A549 (cell line): ENCODE data around the gene TMCC3. TPM values are rescaled to one million over a fixed set of nuclear protein-coding genes. Genes with fewer than 3 reads are reported as not detected.
A peak's percentile ranks its signal among the peaks of the same experiment; 100 is the strongest.

ENCODE experiments used
- ATAC-seq, 2 experiments: fragments of 200-7000 bp in 1 of 2; fragments of >200 bp in 1 of 2; cut with Nextera tagmentation in 1 of 2; cut with Tn5 transposase in 1 of 2; 3 replicates each; pipeline versions ENCODE4 v1.8.0 to v1.9.1; 2018 to 2020; ENCODE audit warnings: mild to moderate bottlenecking in 1 of 2, moderate library complexity in 1 of 2
- CTCF ChIA-PET: fragments of 300-600 bp; sonication (Branson Sonifier 250); formaldehyde crosslinking; extraction: SDS; loops from one replicate; lab custom pipeline; 2021; ENCODE audit warnings: antibody characterized with exemption, inconsistent platforms; lab: Yijun Ruan, JAX
- POLR2A ChIA-PET: fragments of 350-600 bp; formaldehyde crosslinking; extraction: SDS; loops from one replicate; lab custom pipeline; 2021; ENCODE audit warnings: antibody characterized with exemption, inconsistent platforms; lab: Yijun Ruan, JAX
- DNase-seq, 2 experiments: peaks; one replicate each; pipeline versions ENCODE4 v3.0.0 to v3.0.0-alpha.2; 2011 to 2016; ENCODE audit warnings: low read depth in 1 of 2, low spot score in 1 of 2
- FAIRE-seq: peaks from 2 replicates; lab custom pipeline; 2011; peaks lifted over from hg19 to GRCh38; lab: Jason Lieb, UNC
- H3K27ac ChIP-seq, 2 experiments: fragments of >200 bp; sonication (Bioruptor Twin); formaldehyde crosslinking; 3 replicates each; pipeline ENCODE4 v1.5.1; 2016 to 2017
- H3K4me1 ChIP-seq: fragments of >200 bp; sonication (Bioruptor Twin); formaldehyde crosslinking; 3 replicates; pipeline ENCODE4 v1.6.1; 2016
- H3K4me2 ChIP-seq: fragments of >200 bp; sonication (Bioruptor Twin); formaldehyde crosslinking; 3 replicates; pipeline ENCODE4 v1.6.1; 2016
- H3K4me3 ChIP-seq: fragments of >200 bp; sonication (Bioruptor Twin); formaldehyde crosslinking; 3 replicates; pipeline ENCODE4 v1.5.1; 2016
- H3K9me3 ChIP-seq: fragments of >200 bp; sonication (Bioruptor Twin); formaldehyde crosslinking; 3 replicates; pipeline ENCODE4 v1.6.1; 2016
- CBX2 ChIP-seq: fragments of 200-600 bp; sonication (generic); IDR thresholded peaks from 2 replicates; pipeline ENCODE4 v1.6.1; 2016; ENCODE audit warnings: low read depth, mild to moderate bottlenecking, borderline replicate concordance
- CHD2 ChIP-seq: fragments of 150-350 bp; IDR thresholded peaks from 2 replicates; pipeline ENCODE4 v1.6.1; 2014; ENCODE audit warnings: low read length; ENCODE audit not compliant: partially characterized antibody
- EP300 ChIP-seq, 2 experiments: fragments of >200 bp; sonication (Bioruptor Twin); formaldehyde crosslinking; IDR thresholded peaks; 2 replicates in 1 of 2; 3 replicates in 1 of 2; pipeline ENCODE4 v1.6.1; 2016 to 2017
- FOSL2 ChIP-seq, 2 experiments: fragments of 450-650 bp in 1 of 2; fragments of >200 bp in 1 of 2; sonication (Bioruptor Twin) in 1 of 2; formaldehyde crosslinking; IDR thresholded peaks; 2 replicates each; pipeline versions ENCODE4 v1.5.0 to v1.6.1; 2016 to 2020; ENCODE audit warnings: mild to moderate bottlenecking in 1 of 2, moderate library complexity in 1 of 2
- FOXS1 ChIP-seq: fragments of 250-450 bp; sonication (Bioruptor Pico); IDR thresholded peaks from 2 replicates; pipeline ENCODE4 v1.5.0; 2020; ENCODE audit warnings: mild to moderate bottlenecking, moderate library complexity
- GATA3 ChIP-seq: IDR thresholded peaks from 2 replicates; pipeline ENCODE4 v1.6.1; 2012; ENCODE audit warnings: borderline replicate concordance
- HOXB5 ChIP-seq: fragments of 250-450 bp; sonication (Bioruptor Pico); IDR thresholded peaks from 2 replicates; pipeline ENCODE4 v1.5.0; 2020; ENCODE audit warnings: mild to moderate bottlenecking, moderate library complexity
- KDM5A ChIP-seq: fragments of 200-600 bp; sonication (generic); IDR thresholded peaks from 2 replicates; pipeline ENCODE4 v1.6.1; 2016; ENCODE audit warnings: antibody characterized with exemption, mild to moderate bottlenecking
- MAFK ChIP-seq: fragments of 450-650 bp; IDR thresholded peaks from 2 replicates; pipeline ENCODE4 v1.6.1; 2014; ENCODE audit not compliant: partially characterized antibody
- MYC ChIP-seq: IDR thresholded peaks from 2 replicates; pipeline ENCODE4 v1.6.1; 2012; ENCODE audit warnings: mild to moderate bottlenecking, inconsistent platforms, low read length, improper control_type of control experiment, borderline replicate concordance
- NFE2L2 ChIP-seq: fragments of 150-350 bp; conservative IDR thresholded peaks from 2 replicates; pipeline ENCODE4 v1.6.1; 2014; ENCODE audit warnings: low read length
- NPAS2 ChIP-seq: fragments of 250-450 bp; sonication (Bioruptor Pico); IDR thresholded peaks from 2 replicates; pipeline ENCODE4 v1.8.0; 2022; ENCODE audit warnings: mild to moderate bottlenecking, moderate library complexity, borderline replicate concordance
- POLR2AphosphoS2 ChIP-seq: conservative IDR thresholded peaks from 2 replicates; pipeline ENCODE4 v1.6.1; 2012; ENCODE audit warnings: low read length, improper control_type of control experiment, inconsistent platforms
- RAD21 ChIP-seq, 2 experiments: fragments of >200 bp in 1 of 2; sonication (Bioruptor Twin) in 1 of 2; formaldehyde crosslinking in 1 of 2; IDR thresholded peaks in 1 of 2; conservative IDR thresholded peaks in 1 of 2; 2 replicates in 1 of 2; 3 replicates in 1 of 2; pipeline ENCODE4 v1.6.1; 2012 to 2018; ENCODE audit warnings: inconsistent platforms in 1 of 2
- RFX5 ChIP-seq: fragments of 450-650 bp; IDR thresholded peaks from 2 replicates; pipeline ENCODE4 v1.7.1; 2014; ENCODE audit warnings: antibody characterized with exemption, mild to moderate bottlenecking, moderate library complexity
- SMC3 ChIP-seq: fragments of >200 bp; sonication (Bioruptor Twin); formaldehyde crosslinking; IDR thresholded peaks from 3 replicates; pipeline ENCODE4 v1.6.1; 2018; ENCODE audit warnings: inconsistent platforms
- TP53 ChIP-seq: fragments of 250-450 bp; sonication (Bioruptor Pico); IDR thresholded peaks from 2 replicates; pipeline ENCODE4 v1.5.0; 2021; ENCODE audit warnings: mild to moderate bottlenecking, moderate library complexity
- WGBS: methylation state at CpG from one replicate; pipeline ENCODE4 v1.1.6; 2017; ENCODE audit errors: missing lambda C conversion rate; 5-methylcytosine and 5-hydroxymethylcytosine counted together
- polyA plus RNA-seq, 4 experiments: library from polyadenylated mRNA; depleted of rRNA in 3 of 4; stranded (reverse); fragments of >200 nt; fragmentation: RNase III in 1 of 4; extraction: RNeasy Plus Mini Kit Qiagen cat#74134 plus additional on column Dnase treatment in 1 of 4; gene quantifications; 2 replicates in 3 of 4; 3 replicates in 1 of 4; pipeline ENCODE4 v1.2.3, GENCODE V29; 2011 to 2017
- TF ChIP-seq, protein P1 (sequence below): fragments of >200 bp; sonication (Bioruptor Twin); formaldehyde crosslinking; IDR thresholded peaks from 3 replicates; pipeline ENCODE4 v1.5.1; 2016
- TF ChIP-seq, protein P2 (sequence below): fragments of >200 bp; sonication (Bioruptor Twin); formaldehyde crosslinking; IDR thresholded peaks from 3 replicates; pipeline ENCODE4 v1.6.1; 2016

TMCC3 gene
- polyA plus RNA-seq, 2 of the 4 experiments (the other 2 are of a cell fraction) = 0.50 to 0.62 TPM

DNA sequence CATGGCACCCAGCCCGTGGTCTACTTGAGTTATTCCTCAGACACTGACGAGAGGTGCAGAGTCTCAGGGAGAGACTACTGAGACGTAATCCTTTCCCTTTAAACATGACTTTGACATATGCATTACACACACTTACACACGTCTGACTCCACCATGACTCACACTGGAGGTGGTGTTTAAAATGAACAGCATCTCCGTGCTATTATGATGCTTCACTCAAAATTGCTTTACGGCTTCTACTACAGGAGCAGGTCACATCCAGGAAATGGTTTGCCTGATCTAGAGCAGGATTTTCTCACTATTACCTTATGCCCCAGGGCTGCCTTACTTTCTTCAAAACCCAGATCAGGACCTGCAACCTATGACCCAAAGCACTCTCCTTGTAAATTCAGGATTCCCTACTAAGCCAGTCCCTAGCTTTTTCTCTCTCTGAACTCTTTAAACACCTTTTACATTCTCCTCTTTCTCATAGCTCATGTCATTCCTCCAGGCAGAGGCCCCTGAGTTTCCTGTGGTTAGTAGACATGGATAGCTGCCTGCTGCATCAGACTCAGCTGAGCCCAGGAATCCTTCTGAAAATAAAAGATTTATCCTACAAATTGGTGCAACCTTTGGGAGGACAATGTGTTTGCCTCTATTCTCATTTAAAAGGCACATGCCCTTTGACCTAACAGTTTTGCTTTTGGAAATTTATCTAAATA lies 31.2 kb downstream of the TMCC3 start:
- Histone ChIP-seq H3K27ac (peak overlapping the region in 1 of 2 experiments; percentile 32; a peak in 2 of 6 replicates), H3K4me2 (0 out of 3 replicates have a peak overlapping the region, but pooled peaks have one; percentile 6), H3K4me3 (no peak overlapping the region), H3K4me1 (peaks cover 33% of the 10 kb centered on the region)
- no peak for FAIRE-seq
- WGBS = 42% methylated on average over 6 of the region's 6 CpGs
- TF ChIP-seq CBX2 (no peak), FOSL2 (IDR thresholded peaks at IDR 0.05) (no peak), FOSL2 (CRISPR knock-in tag; IDR thresholded peaks at IDR 0.05) (0 out of 2 replicates have a peak, but pooled peaks have one; percentile 35)
- TF ChIP-seq, all 56 proteins: peak for 1
- DNase-seq (peak in 1 of 2 experiments; percentile 27), ATAC-seq (0 out of 6 replicates have a peak, but pooled peaks of 1 of the 2 experiments have one; percentile 17)
- no peaks in the 10 kb centered on the region for H3K9me3 ChIP-seq
- POLR2A ChIA-PET = no interaction called here
- CTCF ChIA-PET = interaction anchor here (2.0 kb wide), 1 partner anchor 15 kb away, joined by 11 read pairs; no protein-coding TSS in a partner anchor

DNA sequence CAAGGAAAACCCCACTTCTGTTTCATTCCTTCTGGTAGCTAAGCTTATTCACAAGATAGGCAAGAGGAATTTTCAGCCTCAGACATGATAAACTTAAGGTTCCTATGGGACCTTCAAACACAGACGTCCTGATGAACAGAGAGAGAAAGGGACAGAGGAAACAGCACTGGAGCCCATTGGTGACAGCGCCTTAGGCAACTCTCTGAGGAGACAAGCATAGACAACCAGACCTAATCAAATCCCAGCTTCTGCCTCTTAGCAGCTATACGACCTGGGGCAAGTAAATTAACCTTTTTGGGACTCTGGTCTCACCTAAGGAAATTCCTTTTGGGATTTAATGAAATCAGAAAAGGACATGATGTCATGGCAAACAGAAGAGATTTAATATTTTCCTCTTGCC lies 33.3 kb downstream of the TMCC3 start:
- H3K27ac ChIP-seq = peak overlapping the region in 1 of 2 experiments; percentile 81; a peak in 2 of 6 replicates
- TF ChIP-seq TP53 (CRISPR knock-in tag) = no peak
- no peak for TF ChIP-seq NFE2L2
- no peak for TF ChIP-seq NPAS2 (CRISPR knock-in tag)
- TF ChIP-seq FOXS1 = no peak
- peaks cover 35% of the 10 kb centered on the region for H3K4me1 ChIP-seq
- ChIA-PET POLR2A (no interaction called here), CTCF (no interaction called here)
- peak overlapping the region; percentile 77; the same call in 2 of the 3 replicates for H3K4me2 ChIP-seq
- no peak for FAIRE-seq
- no peak for DNase-seq
- H3K4me3 ChIP-seq = no peak overlapping the region
- H3K9me3 ChIP-seq = no peaks in the 10 kb centered on the region
- no peak for ATAC-seq
- 53% methylated on average over 3 of the region's 3 CpGs for WGBS

DNA sequence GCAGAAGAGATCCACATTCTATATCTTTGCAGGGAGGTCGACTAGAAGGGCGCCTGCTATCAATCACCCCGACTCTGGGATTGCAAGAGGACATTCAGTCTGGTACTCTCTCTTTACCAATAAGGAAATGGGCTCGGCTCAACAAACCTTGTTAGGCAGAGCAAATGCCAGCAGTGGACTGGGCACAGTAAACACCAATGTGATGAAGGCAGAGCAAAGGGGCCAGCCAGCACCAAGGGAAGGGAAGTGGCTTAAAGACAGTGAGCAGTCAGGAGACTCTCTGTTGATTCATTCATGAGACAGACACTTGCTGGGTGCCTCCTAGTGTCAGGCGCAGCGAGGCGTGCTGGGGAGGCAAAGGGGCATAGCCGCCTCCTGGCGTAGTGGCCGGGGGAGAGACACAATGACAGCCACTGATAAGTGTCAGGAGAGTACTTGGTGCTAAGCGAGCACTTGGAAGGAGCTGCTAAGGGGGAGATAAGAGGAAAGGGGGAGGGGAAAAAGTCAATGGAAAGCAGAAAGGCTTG lies 34.1 kb downstream of the TMCC3 start:
- peaks cover 35% of the 10 kb centered on the region for H3K4me1 ChIP-seq
- POLR2A ChIA-PET = no interaction called here
- 17% methylated on average over 11 of the region's 11 CpGs for whole genome bisulfite sequencing
- H3K9me3 ChIP-seq = no peaks in the 10 kb centered on the region
- H3K4me3 ChIP-seq = peak overlapping the region; percentile 25
- CTCF ChIA-PET = interaction anchor here (1.3 kb wide), 1 partner anchor 12 kb away, joined by 4 read pairs; no protein-coding TSS in a partner anchor
- DNase-seq (peak; percentile 53 to 65), ATAC-seq (peak; percentile 86 to 89), FAIRE-seq (no peak)
- TF ChIP-seq RAD21 (conservative IDR thresholded peaks at IDR 0.05 in 1 of 2, IDR thresholded peaks at IDR 0.05 in 1 of 2) (peak in 1 of 2 experiments; percentile 6; a peak in 1 of 5 replicates), SMC3 (peak; percentile 25; the same call in 1 of the 3 replicates), EP300 (IDR thresholded peaks at IDR 0.05) (no peak)
- TF ChIP-seq, protein P1, sequence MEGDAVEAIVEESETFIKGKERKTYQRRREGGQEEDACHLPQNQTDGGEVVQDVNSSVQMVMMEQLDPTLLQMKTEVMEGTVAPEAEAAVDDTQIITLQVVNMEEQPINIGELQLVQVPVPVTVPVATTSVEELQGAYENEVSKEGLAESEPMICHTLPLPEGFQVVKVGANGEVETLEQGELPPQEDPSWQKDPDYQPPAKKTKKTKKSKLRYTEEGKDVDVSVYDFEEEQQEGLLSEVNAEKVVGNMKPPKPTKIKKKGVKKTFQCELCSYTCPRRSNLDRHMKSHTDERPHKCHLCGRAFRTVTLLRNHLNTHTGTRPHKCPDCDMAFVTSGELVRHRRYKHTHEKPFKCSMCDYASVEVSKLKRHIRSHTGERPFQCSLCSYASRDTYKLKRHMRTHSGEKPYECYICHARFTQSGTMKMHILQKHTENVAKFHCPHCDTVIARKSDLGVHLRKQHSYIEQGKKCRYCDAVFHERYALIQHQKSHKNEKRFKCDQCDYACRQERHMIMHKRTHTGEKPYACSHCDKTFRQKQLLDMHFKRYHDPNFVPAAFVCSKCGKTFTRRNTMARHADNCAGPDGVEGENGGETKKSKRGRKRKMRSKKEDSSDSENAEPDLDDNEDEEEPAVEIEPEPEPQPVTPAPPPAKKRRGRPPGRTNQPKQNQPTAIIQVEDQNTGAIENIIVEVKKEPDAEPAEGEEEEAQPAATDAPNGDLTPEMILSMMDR = 0 out of 3 replicates have a peak, but pooled peaks have one; percentile 16
- H3K27ac ChIP-seq = peak overlapping the region; percentile 57 to 81; a peak in 3 of 6 replicates
- H3K4me2 ChIP-seq = peak overlapping the region; percentile 77

DNA sequence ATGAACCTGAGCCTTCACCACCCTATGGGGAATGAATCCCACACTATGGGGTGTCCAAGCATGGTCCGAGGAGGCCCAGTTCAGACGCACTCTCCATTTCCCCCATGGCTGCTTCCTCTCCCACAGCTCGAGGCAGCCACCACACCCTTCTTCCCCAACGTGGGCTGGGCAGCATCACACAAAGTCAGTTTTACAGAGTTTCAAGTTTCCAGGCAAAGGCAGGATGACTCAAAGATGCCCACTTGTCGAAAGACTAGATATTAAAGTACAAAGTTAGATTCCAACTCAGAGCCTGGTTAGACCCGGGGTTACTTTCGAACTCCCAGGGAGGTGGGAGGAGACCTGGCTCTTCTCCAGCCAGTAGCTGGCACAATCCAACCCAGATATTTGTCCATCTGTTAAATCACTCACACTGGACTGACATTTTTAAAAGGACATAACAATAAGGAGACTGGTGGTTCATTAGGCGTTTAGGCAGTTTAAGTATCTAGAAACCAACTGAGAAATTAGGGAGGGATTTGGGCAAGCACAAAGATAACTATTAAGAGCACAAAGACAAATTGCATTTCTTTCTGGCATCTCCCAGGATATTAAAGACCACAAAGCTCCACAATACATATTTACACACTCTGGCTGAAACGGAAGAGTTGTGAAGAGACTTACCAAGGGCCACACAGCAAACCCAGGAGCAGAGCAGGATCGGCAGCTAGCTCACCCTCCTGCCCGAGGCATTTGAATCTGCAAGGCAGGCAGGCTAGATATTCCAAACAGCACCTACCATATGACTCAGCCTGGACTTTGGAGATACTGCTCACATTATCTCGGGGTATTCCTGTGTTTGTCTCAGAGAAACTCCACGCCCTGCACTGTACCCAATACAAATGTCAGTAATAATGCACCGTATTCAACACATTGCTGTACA lies 34.8 kb downstream of the TMCC3 start:
- POLR2A ChIA-PET = interaction anchor here (0.6 kb wide), 1 partner anchor 79 kb away, joined by 9 read pairs; no protein-coding TSS in a partner anchor
- 6% methylated on average over 14 of the region's 14 CpGs for whole genome bisulfite sequencing
- peak overlapping the region; percentile 25 for H3K4me3 ChIP-seq
- CTCF ChIA-PET = interaction anchor here (1.3 kb wide), 1 partner anchor 12 kb away, joined by 4 read pairs; no protein-coding TSS in a partner anchor
- peak overlapping the region; percentile 57 to 81 for H3K27ac ChIP-seq
- peak overlapping the region; percentile 77 for H3K4me2 ChIP-seq
- ATAC-seq (peak; percentile 75 to 83), DNase-seq (peak; percentile 53 to 61), FAIRE-seq (no peak)
- no peaks in the 10 kb centered on the region for H3K9me3 ChIP-seq
- H3K4me1 ChIP-seq = peaks cover 35% of the 10 kb centered on the region
- TF ChIP-seq SMC3 = no peak
- TF ChIP-seq POLR2AphosphoS2 = no peak
- no peak for TF ChIP-seq GATA3
- no peak for TF ChIP-seq HOXB5 (CRISPR knock-in tag)
- TF ChIP-seq FOSL2 (IDR thresholded peaks at IDR 0.05) = no peak
- TF ChIP-seq FOSL2 (CRISPR knock-in tag; IDR thresholded peaks at IDR 0.05) = no peak
- TF ChIP-seq MAFK = no peak
- TF ChIP-seq KDM5A = no peak
- TF ChIP-seq, protein P2, sequence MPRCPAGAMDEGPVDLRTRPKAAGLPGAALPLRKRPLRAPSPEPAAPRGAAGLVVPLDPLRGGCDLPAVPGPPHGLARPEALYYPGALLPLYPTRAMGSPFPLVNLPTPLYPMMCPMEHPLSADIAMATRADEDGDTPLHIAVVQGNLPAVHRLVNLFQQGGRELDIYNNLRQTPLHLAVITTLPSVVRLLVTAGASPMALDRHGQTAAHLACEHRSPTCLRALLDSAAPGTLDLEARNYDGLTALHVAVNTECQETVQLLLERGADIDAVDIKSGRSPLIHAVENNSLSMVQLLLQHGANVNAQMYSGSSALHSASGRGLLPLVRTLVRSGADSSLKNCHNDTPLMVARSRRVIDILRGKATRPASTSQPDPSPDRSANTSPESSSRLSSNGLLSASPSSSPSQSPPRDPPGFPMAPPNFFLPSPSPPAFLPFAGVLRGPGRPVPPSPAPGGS = no peak
- TF ChIP-seq MYC = no peak
- TF ChIP-seq RFX5 = no peak
- TF ChIP-seq EP300 (IDR thresholded peaks at IDR 0.05) = no peak
- TF ChIP-seq CHD2 = no peak
